Measurements from ENCODE around the gene RPS21.

- TF ChIP-seq SPI1 (IDR thresholded peaks at IDR 0.05; ENCODE audit: borderline replicate concordance, low read depth) = no peak
- no peak for TF ChIP-seq CTCF (IDR thresholded peaks at IDR 0.05; ENCODE audit: insufficient read depth, low read length)
- TF ChIP-seq POLR2AphosphoS5 (IDR thresholded peaks at IDR 0.05; ENCODE audit: low read depth) = no peak
- TF ChIP-seq REST (IDR thresholded peaks at IDR 0.05; ENCODE audit: insufficient replicate concordance, low read depth) = no peak
Observed at GRCh38 chr20:62358171-62359042, 28.5 kb upstream of the RPS21 start.
